Measurements from ENCODE around the gene C13orf46.

Gene C13orf46

GRCh38 chr13:113905942-113906341 lies 67.9 kb downstream of the C13orf46 start:
- DNase-seq (ENCODE audit: low read depth) = no peak

GRCh38 chr13:113905018-113905417 lies 68.9 kb downstream of the C13orf46 start:
- DNase-seq (ENCODE audit: low read depth) = no peak

- peak; percentile 39 for DNase-seq (ENCODE audit: low read depth)
Observed at GRCh38 chr13:113904411-113904810, 69.5 kb downstream of the C13orf46 start.

GRCh38 chr13:113903912-113904311 lies 70.0 kb downstream of the C13orf46 start:
- no peak for DNase-seq (ENCODE audit: low read depth)
